Fibroblast of skin of back (primary cell): ENCODE data around the gene L3HYPDH.

Experiments used
- DNase-seq: peaks from one replicate; pipeline ENCODE4 v3.0.0-alpha.2; 2013

Gene L3HYPDH

GRCh38 chr14:59425322-59425935 is 58.8 kb downstream of the L3HYPDH start:
- DNase-seq: peak; percentile 24

- no peak for DNase-seq
Observed at GRCh38 chr14:59424341-59425071, 59.7 kb downstream of the L3HYPDH start.
